ENCODE data around the gene TRIM77. TPM values are rescaled to one million over a fixed set of nuclear protein-coding genes. Genes with fewer than 3 reads are reported as not detected.
"Not testable (repeated sequence)": the region's sequence is repeated elsewhere in the genome, so short reads cannot be mapped to it uniquely, and the experiment has no call there.

Gene TRIM77
- total RNA-seq (not detected in 2 replicates), polyA plus RNA-seq (not detected in 2 replicates), polyA minus RNA-seq (not detected in 2 replicates)
- not detected for total RNA-seq (2013)

- H3K27ac Mint-ChIP-seq = not testable (repeated sequence)
Observed at GRCh38 chr11:89709999-89710398, at the start of gene TRIM77. TSS of gene TRIM77 (plus strand) at chr11:89710299. CDS start at chr11:89710299, 0 bp downstream.

GRCh38 chr11:89667001-89667400 is 43.1 kb upstream of the TRIM77 start:
- ChIA-PET CTCF (no interaction called here), POLR2A (no interaction called here)
- H3K9me3 Mint-ChIP-seq (ENCODE audit: insufficient read depth) = no peaks in the 10 kb centered on the region
- no peaks in the 10 kb centered on the region for H3K4me1 ChIP-seq (ENCODE audit: control insufficient read depth in 2 of 2, insufficient read depth in 2 of 2, low read length in 2 of 2)
- intact Hi-C loops (cut with micrococcal nuclease) = no loop called here
- H2AFZ ChIP-seq (ENCODE audit: insufficient read depth, low read depth, low read length, poor library complexity, severe bottlenecking) = no peak overlapping the region
- H3K4me2 ChIP-seq (replicated peaks; ENCODE audit: low read depth, low read length, poor library complexity, severe bottlenecking) = no peak overlapping the region
- WGBS (ENCODE audit: insufficient coverage) = 88% methylated on average over 1 of the region's 3 CpGs
- H3K4me3 Mint-ChIP-seq = no peak overlapping the region
- no peaks in the 10 kb centered on the region for H3K4me1 Mint-ChIP-seq
- H3K27ac ChIP-seq (ENCODE audit: low read length in 2 of 2) = no peak overlapping the region
- H3K9me3 ChIP-seq (ENCODE audit: control extremely low read depth in 1 of 3, control insufficient read depth in 2 of 3, insufficient read depth in 1 of 3, low read length in 2 of 3) = no peaks in the 10 kb centered on the region
- H3K27me3 ChIP-seq (replicated peaks in 1 of 4; ENCODE audit: control extremely low read depth in 1 of 4, control insufficient read depth in 3 of 4, insufficient read depth in 4 of 4, low read length in 3 of 4) = no peaks in the 10 kb centered on the region
- no peak overlapping the region for H3K4me3 ChIP-seq (ENCODE audit: control extremely low read depth in 1 of 5, extremely low read depth in 1 of 5, insufficient read depth in 1 of 5, low read depth in 2 of 5, low read length in 4 of 5)
- DNase-seq (no peak), ATAC-seq (ENCODE audit: low read depth) (no peak)
- H4K20me1 ChIP-seq (ENCODE audit: control insufficient read depth, insufficient read depth, low read length, poor library complexity, severe bottlenecking) = no peaks in the 10 kb centered on the region
- TF ChIP-seq EZH2 (IDR thresholded peaks at IDR 0.05; ENCODE audit: borderline replicate concordance, insufficient read depth, low read depth, low read length, poor library complexity, severe bottlenecking) (no peak), CTCF (IDR thresholded peaks at IDR 0.05) (no peak)
- H3K27ac Mint-ChIP-seq = no peak overlapping the region
- H3K9ac ChIP-seq (ENCODE audit: low read length) = no peak overlapping the region
- H3K27me3 Mint-ChIP-seq = no peaks in the 10 kb centered on the region
- no peaks in the 10 kb centered on the region for H3K36me3 ChIP-seq (replicated peaks in 1 of 2; ENCODE audit: control extremely low read depth in 1 of 2, control insufficient read depth in 1 of 2, extremely low read depth in 1 of 2, insufficient read depth in 2 of 2, low read length in 1 of 2)
- H3K79me2 ChIP-seq (ENCODE audit: control insufficient read depth, insufficient read depth, low read length) = no peaks in the 10 kb centered on the region

More at GRCh38 chr11:89709999-89710398, at the start of gene TRIM77:
- H3K79me2 ChIP-seq (ENCODE audit: control insufficient read depth, insufficient read depth, low read length); H3K4me1 ChIP-seq (ENCODE audit: control insufficient read depth in 2 of 2, insufficient read depth in 2 of 2, low read length in 2 of 2); H3K9me3 Mint-ChIP-seq (ENCODE audit: insufficient read depth); H3K9ac ChIP-seq (ENCODE audit: low read length); H3K4me2 ChIP-seq (replicated peaks; ENCODE audit: low read depth, low read length, poor library complexity, severe bottlenecking); intact Hi-C loops (cut with micrococcal nuclease); H3K4me3 Mint-ChIP-seq; H3K4me1 Mint-ChIP-seq; ATAC-seq (ENCODE audit: low read depth); H2AFZ ChIP-seq (ENCODE audit: insufficient read depth, low read depth, low read length, poor library complexity, severe bottlenecking); H4K20me1 ChIP-seq (ENCODE audit: control insufficient read depth, insufficient read depth, low read length, poor library complexity, severe bottlenecking); H3K27ac ChIP-seq (ENCODE audit: low read length in 2 of 2); H3K36me3 ChIP-seq (replicated peaks in 1 of 2; ENCODE audit: control extremely low read depth in 1 of 2, control insufficient read depth in 1 of 2, extremely low read depth in 1 of 2, insufficient read depth in 2 of 2, low read length in 1 of 2); H3K27me3 ChIP-seq (replicated peaks in 1 of 4; ENCODE audit: control extremely low read depth in 1 of 4, control insufficient read depth in 3 of 4, insufficient read depth in 4 of 4, low read length in 3 of 4); H3K27me3 Mint-ChIP-seq; POLR2A ChIA-PET; H3K9me3 ChIP-seq (ENCODE audit: control extremely low read depth in 1 of 3, control insufficient read depth in 2 of 3, insufficient read depth in 1 of 3, low read length in 2 of 3); CTCF ChIA-PET; DNase-seq; H3K4me3 ChIP-seq (ENCODE audit: control extremely low read depth in 1 of 5, extremely low read depth in 1 of 5, insufficient read depth in 1 of 5, low read depth in 2 of 5, low read length in 4 of 5): not testable (repeated sequence)
- WGBS (ENCODE audit: insufficient coverage) = 90% methylated on average over 2 of the region's 2 CpGs

GRCh38 chr11:89668158-89668557 is 41.9 kb upstream of the TRIM77 start:
- H3K27me3 Mint-ChIP-seq; H3K4me1 ChIP-seq (ENCODE audit: control insufficient read depth in 2 of 2, insufficient read depth in 2 of 2, low read length in 2 of 2); ATAC-seq (ENCODE audit: low read depth); CTCF ChIA-PET; H3K36me3 ChIP-seq (replicated peaks in 1 of 2; ENCODE audit: control extremely low read depth in 1 of 2, control insufficient read depth in 1 of 2, extremely low read depth in 1 of 2, insufficient read depth in 2 of 2, low read length in 1 of 2); DNase-seq; H3K9ac ChIP-seq (ENCODE audit: low read length); H3K9me3 Mint-ChIP-seq (ENCODE audit: insufficient read depth); H3K79me2 ChIP-seq (ENCODE audit: control insufficient read depth, insufficient read depth, low read length); H3K27me3 ChIP-seq (replicated peaks in 1 of 4; ENCODE audit: control extremely low read depth in 1 of 4, control insufficient read depth in 3 of 4, insufficient read depth in 4 of 4, low read length in 3 of 4); H3K9me3 ChIP-seq (ENCODE audit: control extremely low read depth in 1 of 3, control insufficient read depth in 2 of 3, insufficient read depth in 1 of 3, low read length in 2 of 3); H3K4me2 ChIP-seq (replicated peaks; ENCODE audit: low read depth, low read length, poor library complexity, severe bottlenecking); H3K4me1 Mint-ChIP-seq; H3K27ac ChIP-seq (ENCODE audit: low read length in 2 of 2); H3K4me3 Mint-ChIP-seq; H4K20me1 ChIP-seq (ENCODE audit: control insufficient read depth, insufficient read depth, low read length, poor library complexity, severe bottlenecking); H2AFZ ChIP-seq (ENCODE audit: insufficient read depth, low read depth, low read length, poor library complexity, severe bottlenecking); H3K4me3 ChIP-seq (ENCODE audit: control extremely low read depth in 1 of 5, extremely low read depth in 1 of 5, insufficient read depth in 1 of 5, low read depth in 2 of 5, low read length in 4 of 5); POLR2A ChIA-PET; intact Hi-C loops (cut with micrococcal nuclease); H3K27ac Mint-ChIP-seq: not testable (repeated sequence)
- WGBS (ENCODE audit: insufficient coverage) = no CpG with 5 or more reads among the region's 6 CpGs
